Fibroblast of pulmonary artery (primary cell): ENCODE measurements around the gene ARRDC4.

Experiments
- DNase-seq: peaks from one replicate; pipeline ENCODE4 v3.0.0-alpha.2; 2010; ENCODE audit warnings: low read depth
- H3K4me3 ChIP-seq: replicated peaks from 2 replicates; pipeline ENCODE4 v1.5.1; 2011; ENCODE audit warnings: low read depth, mild to moderate bottlenecking, control low read depth, low read length, moderate library complexity
- TF ChIP-seq, protein P1 (sequence below): IDR thresholded peaks from 2 replicates; pipeline ENCODE4 v1.5.1; 2011; ENCODE audit warnings: mild to moderate bottlenecking, control low read depth, low read length, inconsistent platforms; ENCODE audit errors: missing control alignments

ARRDC4 gene

GRCh38 chr15:97931314-97931713, 29.2 kb upstream of the ARRDC4 start:
- TF ChIP-seq, protein P1, sequence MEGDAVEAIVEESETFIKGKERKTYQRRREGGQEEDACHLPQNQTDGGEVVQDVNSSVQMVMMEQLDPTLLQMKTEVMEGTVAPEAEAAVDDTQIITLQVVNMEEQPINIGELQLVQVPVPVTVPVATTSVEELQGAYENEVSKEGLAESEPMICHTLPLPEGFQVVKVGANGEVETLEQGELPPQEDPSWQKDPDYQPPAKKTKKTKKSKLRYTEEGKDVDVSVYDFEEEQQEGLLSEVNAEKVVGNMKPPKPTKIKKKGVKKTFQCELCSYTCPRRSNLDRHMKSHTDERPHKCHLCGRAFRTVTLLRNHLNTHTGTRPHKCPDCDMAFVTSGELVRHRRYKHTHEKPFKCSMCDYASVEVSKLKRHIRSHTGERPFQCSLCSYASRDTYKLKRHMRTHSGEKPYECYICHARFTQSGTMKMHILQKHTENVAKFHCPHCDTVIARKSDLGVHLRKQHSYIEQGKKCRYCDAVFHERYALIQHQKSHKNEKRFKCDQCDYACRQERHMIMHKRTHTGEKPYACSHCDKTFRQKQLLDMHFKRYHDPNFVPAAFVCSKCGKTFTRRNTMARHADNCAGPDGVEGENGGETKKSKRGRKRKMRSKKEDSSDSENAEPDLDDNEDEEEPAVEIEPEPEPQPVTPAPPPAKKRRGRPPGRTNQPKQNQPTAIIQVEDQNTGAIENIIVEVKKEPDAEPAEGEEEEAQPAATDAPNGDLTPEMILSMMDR, result no peak
- H3K4me3 ChIP-seq, result no peak overlapping the region
- no peak for DNase-seq

DNA sequence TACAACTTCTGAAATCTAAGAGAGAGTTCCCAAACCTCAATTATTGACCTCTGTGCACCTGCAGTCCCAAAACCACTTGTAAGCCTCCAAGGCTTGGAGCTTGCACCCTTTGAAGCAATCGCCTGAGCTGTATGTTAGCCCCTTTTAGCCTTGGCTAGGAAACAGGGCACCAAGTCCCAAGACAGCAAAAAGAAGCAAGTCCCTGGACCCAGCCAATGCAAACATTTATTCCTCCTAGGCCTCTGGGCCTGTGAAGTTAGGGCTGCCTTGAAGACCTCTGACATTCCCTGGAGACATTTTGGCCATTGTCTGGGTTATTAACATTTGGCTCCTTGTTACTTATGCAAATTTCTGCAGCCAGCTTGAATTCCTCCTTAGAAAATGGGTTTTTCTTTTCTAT, 26.9 kb upstream of the ARRDC4 start:
- H3K4me3 ChIP-seq, result no peak overlapping the region
- TF ChIP-seq, protein P1, result no peak
- no peak for DNase-seq

- no peak overlapping the region for H3K4me3 ChIP-seq
- TF ChIP-seq, protein P1, result no peak
These were observed 19.5 kb upstream of the ARRDC4 start for GRCh38 chr15:97940993-97941392.

DNA sequence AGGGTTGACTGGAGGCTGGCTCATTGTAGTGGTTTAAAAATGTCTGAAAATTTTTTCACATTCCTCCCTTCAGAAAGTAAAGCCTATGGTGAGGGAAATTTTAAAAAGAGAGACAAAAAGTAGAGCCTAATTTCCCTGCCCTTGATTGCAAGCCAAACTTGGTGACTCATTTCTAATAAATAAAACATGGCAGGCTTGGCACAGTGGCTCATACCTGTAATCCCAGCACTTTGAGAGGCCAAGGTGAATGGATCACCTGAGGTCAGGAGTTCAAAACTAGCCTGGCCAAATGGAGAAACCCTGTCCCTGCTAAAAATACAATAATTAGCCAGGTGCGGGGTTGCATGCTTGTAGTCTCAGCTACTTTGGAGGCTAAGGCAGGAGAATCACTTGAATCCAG, 18.9 kb upstream of the ARRDC4 start:
- TF ChIP-seq, protein P1, result no peak
- DNase-seq, result no peak
- no peak overlapping the region for H3K4me3 ChIP-seq

More at GRCh38 chr15:97940993-97941392, 19.5 kb upstream of the ARRDC4 start:
- no peak for DNase-seq

GRCh38 chr15:97944724-97945123, 15.8 kb upstream of the ARRDC4 start:
- no peak for DNase-seq
- no peak overlapping the region for H3K4me3 ChIP-seq
- TF ChIP-seq, protein P1, result no peak

DNA sequence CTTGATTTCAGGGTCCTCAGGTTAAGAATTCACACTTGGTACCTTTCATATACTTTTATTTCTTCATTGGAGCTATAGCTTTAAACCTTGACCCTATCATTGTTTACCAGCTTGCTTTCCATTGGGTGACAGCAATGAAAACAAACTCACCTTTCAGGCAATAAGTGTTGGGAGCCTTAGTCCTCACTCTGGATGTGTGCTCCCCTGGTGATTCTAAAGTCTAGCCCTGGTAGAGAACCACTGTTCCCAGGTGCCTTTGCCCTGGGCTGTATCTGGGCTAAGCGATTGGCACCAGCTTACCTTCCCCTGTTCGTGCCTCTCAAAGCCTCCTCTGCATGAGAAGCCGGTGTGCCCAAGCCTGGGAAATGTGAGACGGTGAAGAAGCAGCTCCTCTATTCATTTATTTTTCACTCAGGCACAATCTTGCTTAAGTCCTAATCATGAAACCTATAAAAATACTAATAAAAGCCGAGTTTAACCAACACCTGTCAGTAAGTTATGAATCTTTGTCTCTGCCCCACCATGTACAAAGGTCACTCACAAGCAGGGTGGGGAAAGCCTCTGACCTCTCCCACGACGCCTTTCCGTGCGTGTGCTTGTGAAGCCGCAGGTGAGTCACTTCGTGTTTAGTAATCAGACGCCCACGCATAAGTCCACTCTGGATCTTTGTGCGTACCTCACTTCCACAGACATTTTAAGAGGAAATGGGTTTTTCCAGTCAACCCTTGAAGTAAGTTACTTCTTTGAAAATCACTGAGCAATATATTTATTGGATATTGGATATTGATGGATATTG, 12.8 kb upstream of the ARRDC4 start:
- no peak for DNase-seq
- TF ChIP-seq, protein P1, result no peak
- no peak overlapping the region for H3K4me3 ChIP-seq

GRCh38 chr15:97953254-97953653, 7.2 kb upstream of the ARRDC4 start:
- TF ChIP-seq, protein P1, result no peak
- DNase-seq, result no peak
- H3K4me3 ChIP-seq, result no peak overlapping the region
